Esophagus squamous epithelium (tissue), 5 donors: Measurements from ENCODE around the gene KCTD11. TPM values are rescaled to one million over a fixed set of nuclear protein-coding genes. Genes with fewer than 3 reads are reported as not detected.
"Not testable (repeated sequence)": the region's sequence is repeated elsewhere in the genome, so short reads cannot be mapped to it uniquely, and the experiment has no call there.

ENCODE experiments used
- DNase-seq: peaks from one replicate; lab custom pipeline; 2025; lab: John Stamatoyannopoulos, UW
- H3K27ac ChIP-seq, 4 donors: fragments of 200-600 bp; sonication (generic); one replicate each; pipeline ENCODE4 v1.5.1; 2016 to 2019; ENCODE audit warnings: mild to moderate bottlenecking in 1 of 4
- H3K27me3 ChIP-seq, 4 donors: fragments of 200-600 bp; sonication (generic); 1 replicate in 3 of 4; 2 replicates in 1 of 4; pipeline versions ENCODE4 v1.5.1 to v1.6.0; 2017 to 2021; ENCODE audit warnings: antibody characterized with exemption in 1 of 4
- H3K36me3 ChIP-seq, 3 donors: fragments of 200-600 bp; sonication (generic); one replicate each; pipeline ENCODE4 v1.5.1; 2016 to 2019
- H3K4me1 ChIP-seq, 3 donors: fragments of 200-600 bp; sonication (generic); one replicate each; pipeline ENCODE4 v1.5.1; 2017 to 2019
- H3K4me3 ChIP-seq, 4 donors: fragments of 200-600 bp; sonication (generic); 1 replicate in 3 of 4; 2 replicates in 1 of 4; pipeline ENCODE4 v1.5.1; 2016 to 2019; ENCODE audit warnings: mild to moderate bottlenecking in 2 of 4, moderate library complexity in 1 of 4
- H3K9me3 ChIP-seq, 3 donors: fragments of 200-600 bp; sonication (generic); one replicate each; pipeline ENCODE4 v1.5.1; 2016 to 2019
- CTCF ChIP-seq, 6 experiments: fragments of 450-650 bp in 4 of 6; fragments of 200-600 bp in 2 of 6; sonication (generic) in 2 of 6; IDR thresholded peaks; one replicate each; pipeline ENCODE4 v1.5.1; 2016 to 2019; ENCODE audit warnings: antibody characterized with exemption in 6 of 6, mild to moderate bottlenecking in 4 of 6, moderate library complexity in 4 of 6
- POLR2A ChIP-seq, 4 donors: fragments of 450-650 bp; IDR thresholded peaks; one replicate each; pipeline ENCODE4 v1.6.1; 2017; ENCODE audit warnings: antibody characterized with exemption in 4 of 4, mild to moderate bottlenecking in 4 of 4, moderate library complexity in 3 of 4
- WGBS, 2 donors: methylation state at CpG; one replicate each; pipeline ENCODE4 v1.1.5; 2018; 5-methylcytosine and 5-hydroxymethylcytosine counted together
- intact Hi-C: fragments of 100-400 bp; cut with DNase I; formaldehyde crosslinking; loops from one replicate; pipeline ENCODE4 v1.15.0; 2022
- total RNA-seq, 4 donors: library from RNA; depleted of rRNA; stranded (reverse); fragments of >200 nt; gene quantifications; one replicate each; pipeline ENCODE4 v1.1.0, GENCODE V29; 2016
- donor health status: DM: yes; HTN: yes; CAD: no.

The KCTD11 gene
- total RNA-seq, 4 donors from 2014 or later = 12.6 to 26.6 (median 22.1) TPM

- no peaks in the 10 kb centered on the region for H3K9me3 ChIP-seq
- H3K27me3 ChIP-seq = no peaks in the 10 kb centered on the region
- H3K27ac ChIP-seq = no peak overlapping the region
- H3K36me3 ChIP-seq = no peaks in the 10 kb centered on the region
- H3K4me1 ChIP-seq = peaks cover 0 to 4% (median 0%) of the 10 kb centered on the region in 3 donors
- H3K4me3 ChIP-seq = no peak overlapping the region
- TF ChIP-seq POLR2A (IDR thresholded peaks at IDR 0.05) = no peak
- TF ChIP-seq CTCF (IDR thresholded peaks at IDR 0.05) = no peak
- intact Hi-C loops = no loop called here
- WGBS, 2 donors = 80 to 86% methylated on average over 5 to 6 of the region's 8 CpGs
- no peak for DNase-seq
Measured at GRCh38 chr17:7367083-7367482, 15.1 kb downstream of the KCTD11 start.

GRCh38 chr17:7367918-7368598 lies 16.1 kb downstream of the KCTD11 start:
- H3K27me3 ChIP-seq = no peaks in the 10 kb centered on the region
- TF ChIP-seq CTCF (IDR thresholded peaks at IDR 0.05) = no peak
- TF ChIP-seq POLR2A (IDR thresholded peaks at IDR 0.05) = no peak
- WGBS, 2 donors = 70 to 72% methylated on average over 13 of the region's 13 CpGs
- intact Hi-C loops = no loop called here
- no peak overlapping the region for H3K27ac ChIP-seq
- no peaks in the 10 kb centered on the region for H3K36me3 ChIP-seq
- no peak overlapping the region for H3K4me3 ChIP-seq
- H3K4me1 ChIP-seq = no peaks in the 10 kb centered on the region
- no peak for DNase-seq
- no peaks in the 10 kb centered on the region for H3K9me3 ChIP-seq

GRCh38 chr17:7368599-7368994 lies 16.6 kb downstream of the KCTD11 start:
- intact Hi-C loops, H3K27me3 ChIP-seq, H3K4me3 ChIP-seq, H3K4me1 ChIP-seq, DNase-seq, H3K27ac ChIP-seq, H3K36me3 ChIP-seq, H3K9me3 ChIP-seq: not testable (repeated sequence)
- 82 to 85% methylated on average over 5 of the region's 5 CpGs for WGBS, 2 donors

- Histone ChIP-seq H3K9me3 (no peaks in the 10 kb centered on the region), H3K27ac (no peak overlapping the region), H3K36me3 (no peaks in the 10 kb centered on the region), H3K27me3 (no peaks in the 10 kb centered on the region), H3K4me3 (no peak overlapping the region), H3K4me1 (no peaks in the 10 kb centered on the region)
- 72 to 73% methylated on average over 4 to 5 of the region's 5 CpGs for whole genome bisulfite sequencing, 2 donors
- no peak for DNase-seq
- TF ChIP-seq CTCF (IDR thresholded peaks at IDR 0.05) = no peak
- no peak for TF ChIP-seq POLR2A (IDR thresholded peaks at IDR 0.05)
- intact Hi-C loops = no loop called here
Measured at GRCh38 chr17:7369825-7370224, 17.9 kb downstream of the KCTD11 start.

GRCh38 chr17:7370853-7371252 lies 18.9 kb downstream of the KCTD11 start:
- 67 to 77% methylated on average over 4 of the region's 4 CpGs for WGBS, 2 donors
- no peaks in the 10 kb centered on the region for H3K4me1 ChIP-seq
- no peak overlapping the region for H3K27ac ChIP-seq
- no peaks in the 10 kb centered on the region for H3K36me3 ChIP-seq
- no peak for DNase-seq
- no peaks in the 10 kb centered on the region for H3K9me3 ChIP-seq
- no peaks in the 10 kb centered on the region for H3K27me3 ChIP-seq
- TF ChIP-seq CTCF (IDR thresholded peaks at IDR 0.05) = no peak
- no peak for TF ChIP-seq POLR2A (IDR thresholded peaks at IDR 0.05)
- intact Hi-C loops = no loop called here
- H3K4me3 ChIP-seq = no peak overlapping the region
